Activated naive CD8-positive, alpha-beta T cell treated with anti-CD3 and anti-CD28 coated beads, Interleukin-2, amount 10 ng/mL, durations not matched to agents 7 days and 5 days (primary cell): Measurements from ENCODE around the gene TRMT11. TPM values are rescaled to one million over a fixed set of nuclear protein-coding genes. Genes with fewer than 3 reads are reported as not detected.

Experiments
- ATAC-seq: fragments of 150-1000 bp; cut with Tn5 transposase; one replicate; pipeline ENCODE4 v1.10.0; 2021; ENCODE audit warnings: low read depth, moderate library complexity
- POLR2A ChIA-PET: fragments of 350-600 bp; sonication (Branson Sonifier 250); formaldehyde crosslinking; loops from one replicate; lab custom pipeline; 2021; ENCODE audit warnings: antibody characterized with exemption; lab: Charles Lee
- DNase-seq: peaks from one replicate; pipeline ENCODE4 v3.0.0; 2021
- H3K27ac Mint-ChIP-seq: one replicate; pipeline ENCODE4 v1.8.0; 2022; ENCODE audit warnings: mild to moderate bottlenecking, mixed read lengths
- H3K27me3 Mint-ChIP-seq: one replicate; pipeline ENCODE4 v1.8.0; 2022; ENCODE audit warnings: mild to moderate bottlenecking, moderate library complexity, mixed read lengths
- H3K36me3 Mint-ChIP-seq: one replicate; pipeline ENCODE4 v1.8.0; 2021; ENCODE audit warnings: mild to moderate bottlenecking, mixed read lengths
- H3K4me1 Mint-ChIP-seq: one replicate; pipeline ENCODE4 v1.8.0; 2021; ENCODE audit warnings: mixed read lengths
- H3K4me3 Mint-ChIP-seq: one replicate; pipeline ENCODE4 v1.8.0; 2022; ENCODE audit warnings: mild to moderate bottlenecking, moderate library complexity, mixed read lengths
- H3K9me3 Mint-ChIP-seq: one replicate; pipeline ENCODE4 v1.8.0; 2021; ENCODE audit warnings: mixed read lengths
- total RNA-seq, 2 experiments: library from RNA; stranded (reverse); gene quantifications; one replicate each; pipeline ENCODE4 v1.2.3, GENCODE V29; 2021

Gene TRMT11
- total RNA-seq, 2 experiments from 2014 or later, result 24.7 to 25.1 TPM

- H3K27ac Mint-ChIP-seq, result no peak overlapping the region
- H3K4me1 Mint-ChIP-seq, result peaks cover 10% of the 10 kb centered on the region
- no peak overlapping the region for H3K4me3 Mint-ChIP-seq
- DNase-seq (no peak), ATAC-seq (peak; percentile 5)
- no peaks in the 10 kb centered on the region for H3K36me3 Mint-ChIP-seq
- POLR2A ChIA-PET, result interaction anchor here (0.7 to 4.8 kb wide), 9 partner anchors 8 to 206 kb away, joined by 3 to 37 read pairs (median 5); partner anchors contain the start of gene NCOA7
- H3K9me3 Mint-ChIP-seq, result no peaks in the 10 kb centered on the region
- no peaks in the 10 kb centered on the region for H3K27me3 Mint-ChIP-seq
Observed at GRCh38 chr6:125987026-125987617, 782 bp downstream of the TRMT11 start.

- POLR2A ChIA-PET, result interaction anchor here (4.8 kb wide), 1 partner anchor 197 kb away, joined by 37 read pairs; the partner anchor contains the start of gene NCOA7
- H3K4me1 Mint-ChIP-seq, result peaks cover 13% of the 10 kb centered on the region
- DNase-seq (no peak), ATAC-seq (no peak)
- H3K4me3 Mint-ChIP-seq, result no peak overlapping the region
- no peaks in the 10 kb centered on the region for H3K27me3 Mint-ChIP-seq
- no peak overlapping the region for H3K27ac Mint-ChIP-seq
- no peaks in the 10 kb centered on the region for H3K9me3 Mint-ChIP-seq
- no peaks in the 10 kb centered on the region for H3K36me3 Mint-ChIP-seq
Observed at GRCh38 chr6:125988280-125988679, 1.9 kb downstream of the TRMT11 start.

GRCh38 chr6:125989631-125990030 lies 3.3 kb downstream of the TRMT11 start:
- Mint-ChIP-seq H3K36me3 (no peaks in the 10 kb centered on the region), H3K27me3 (no peaks in the 10 kb centered on the region), H3K27ac (no peak overlapping the region), H3K4me1 (peaks cover 15% of the 10 kb centered on the region), H3K9me3 (no peaks in the 10 kb centered on the region), H3K4me3 (no peak overlapping the region)
- POLR2A ChIA-PET, result interaction anchor here (0.7 kb wide), 1 partner anchor 34 kb away, joined by 4 read pairs; no protein-coding TSS in a partner anchor
- DNase-seq, result no peak
- ATAC-seq, result no peak

GRCh38 chr6:125991653-125992052 lies 5.3 kb downstream of the TRMT11 start:
- no peak overlapping the region for H3K27ac Mint-ChIP-seq
- H3K9me3 Mint-ChIP-seq, result no peaks in the 10 kb centered on the region
- DNase-seq (no peak), ATAC-seq (no peak)
- H3K27me3 Mint-ChIP-seq, result no peaks in the 10 kb centered on the region
- POLR2A ChIA-PET, result no interaction called here
- no peaks in the 10 kb centered on the region for H3K36me3 Mint-ChIP-seq
- H3K4me1 Mint-ChIP-seq, result peaks cover 23% of the 10 kb centered on the region
- no peak overlapping the region for H3K4me3 Mint-ChIP-seq

GRCh38 chr6:125994670-125995488 lies 8.5 kb downstream of the TRMT11 start:
- Mint-ChIP-seq H3K4me1 (peaks cover 17% of the 10 kb centered on the region), H3K27me3 (no peaks in the 10 kb centered on the region), H3K27ac (no peak overlapping the region), H3K4me3 (no peak overlapping the region), H3K36me3 (peaks cover 10% of the 10 kb centered on the region), H3K9me3 (no peaks in the 10 kb centered on the region)
- POLR2A ChIA-PET, result interaction anchor here (0.6 to 1.2 kb wide), 2 partner anchors 8 to 182 kb away, joined by 3 to 12 read pairs; partner anchors contain the start of gene TRMT11
- ATAC-seq (no peak), DNase-seq (no peak)

GRCh38 chr6:125995972-125996580 lies 9.7 kb downstream of the TRMT11 start:
- H3K36me3 Mint-ChIP-seq, result peaks cover 16% of the 10 kb centered on the region
- no peaks in the 10 kb centered on the region for H3K9me3 Mint-ChIP-seq

GRCh38 chr6:126002755-126003679 lies 16.7 kb downstream of the TRMT11 start:
- peak overlapping the region; percentile 67 for H3K4me3 Mint-ChIP-seq
- ATAC-seq (peak; percentile 71), DNase-seq (no peak)
- H3K27ac Mint-ChIP-seq, result peak overlapping the region; percentile 74
- POLR2A ChIA-PET, result interaction anchor here (1.6 to 2.6 kb wide), 2 partner anchors 16 to 213 kb away, joined by 5 to 9 read pairs; partner anchors contain the start of genes NCOA7 and TRMT11
- peaks cover 18% of the 10 kb centered on the region for H3K4me1 Mint-ChIP-seq
- no peaks in the 10 kb centered on the region for H3K9me3 Mint-ChIP-seq
- peaks cover 31% of the 10 kb centered on the region for H3K36me3 Mint-ChIP-seq
- H3K27me3 Mint-ChIP-seq, result no peaks in the 10 kb centered on the region

More at GRCh38 chr6:125995972-125996580, 9.7 kb downstream of the TRMT11 start:
- peaks cover 16% of the 10 kb centered on the region for H3K4me1 Mint-ChIP-seq
- H3K4me3 Mint-ChIP-seq, result peak overlapping the region; percentile 64
- POLR2A ChIA-PET, result no interaction called here
- H3K27me3 Mint-ChIP-seq, result no peaks in the 10 kb centered on the region
- peak overlapping the region; percentile 4 for H3K27ac Mint-ChIP-seq
- ATAC-seq (peak; percentile 91), DNase-seq (peak; percentile 79)

- no peak for DNase-seq
- no peak for ATAC-seq
- Mint-ChIP-seq H3K9me3 (no peaks in the 10 kb centered on the region), H3K27me3 (no peaks in the 10 kb centered on the region), H3K4me3 (no peak overlapping the region), H3K4me1 (peaks cover 15% of the 10 kb centered on the region), H3K27ac (no peak overlapping the region), H3K36me3 (peaks cover 25% of the 10 kb centered on the region)
- POLR2A ChIA-PET, result no interaction called here
Observed at GRCh38 chr6:126007800-126008199, 21.5 kb downstream of the TRMT11 start.

GRCh38 chr6:126010040-126010439 lies 23.7 kb downstream of the TRMT11 start:
- ATAC-seq, result no peak
- Mint-ChIP-seq H3K27ac (no peak overlapping the region), H3K36me3 (peaks cover 16% of the 10 kb centered on the region), H3K4me3 (no peak overlapping the region), H3K27me3 (no peaks in the 10 kb centered on the region), H3K4me1 (peaks cover 5% of the 10 kb centered on the region), H3K9me3 (no peaks in the 10 kb centered on the region)
- POLR2A ChIA-PET, result no interaction called here
- DNase-seq, result no peak

GRCh38 chr6:126015863-126016262 lies 29.5 kb downstream of the TRMT11 start:
- Mint-ChIP-seq H3K27me3 (no peaks in the 10 kb centered on the region), H3K36me3 (peaks cover 19% of the 10 kb centered on the region), H3K4me1 (peaks cover 7% of the 10 kb centered on the region), H3K4me3 (no peak overlapping the region), H3K9me3 (no peaks in the 10 kb centered on the region), H3K27ac (no peak overlapping the region)
- ATAC-seq, result peak; percentile 52
- POLR2A ChIA-PET, result no interaction called here
- no peak for DNase-seq

GRCh38 chr6:126016591-126016990 lies 30.3 kb downstream of the TRMT11 start:
- H3K9me3 Mint-ChIP-seq, result no peaks in the 10 kb centered on the region
- H3K27me3 Mint-ChIP-seq, result no peaks in the 10 kb centered on the region
- ATAC-seq, result no peak
- no peak overlapping the region for H3K27ac Mint-ChIP-seq
- H3K4me3 Mint-ChIP-seq, result no peak overlapping the region
- H3K36me3 Mint-ChIP-seq, result peaks cover 23% of the 10 kb centered on the region
- POLR2A ChIA-PET, result no interaction called here
- H3K4me1 Mint-ChIP-seq, result peaks cover 7% of the 10 kb centered on the region
- DNase-seq, result no peak

GRCh38 chr6:126017668-126018067 lies 31.3 kb downstream of the TRMT11 start:
- Mint-ChIP-seq H3K4me3 (no peak overlapping the region), H3K27me3 (no peaks in the 10 kb centered on the region), H3K9me3 (no peaks in the 10 kb centered on the region), H3K4me1 (peaks cover 7% of the 10 kb centered on the region), H3K36me3 (peaks cover 25% of the 10 kb centered on the region), H3K27ac (no peak overlapping the region)
- DNase-seq (no peak), ATAC-seq (no peak)
- POLR2A ChIA-PET, result no interaction called here
